GM12878 (cell line): ENCODE data around the gene ZSCAN32.

Experiments used
- EP300 ChIP-seq, 2 experiments: fragments of 150-350 bp in 1 of 2; IDR thresholded peaks; 2 replicates each; pipeline ENCODE4 v1.6.1; 2011 to 2012; ENCODE audit warnings: low read depth in 2 of 2, low read length in 2 of 2, borderline replicate concordance in 1 of 2, improper control_type of control experiment in 1 of 2, inconsistent platforms in 1 of 2; ENCODE audit not compliant: control insufficient read depth in 1 of 2
- JUNB ChIP-seq: IDR thresholded peaks from 2 replicates; pipeline ENCODE4 v1.6.1; 2016; ENCODE audit warnings: antibody characterized with exemption, mild to moderate bottlenecking
- RAD21 ChIP-seq: IDR thresholded peaks from 2 replicates; pipeline ENCODE4 v1.6.1; 2011; ENCODE audit warnings: mild to moderate bottlenecking, low read depth, low read length, moderate library complexity; ENCODE audit not compliant: insufficient read depth
- TF ChIP-seq, protein P1 (sequence below): IDR thresholded peaks from 2 replicates; pipeline ENCODE4 v1.6.1; 2011; ENCODE audit warnings: low read depth, mild to moderate bottlenecking, low read length, moderate library complexity, borderline replicate concordance; ENCODE audit errors: extremely low read depth

DNA sequence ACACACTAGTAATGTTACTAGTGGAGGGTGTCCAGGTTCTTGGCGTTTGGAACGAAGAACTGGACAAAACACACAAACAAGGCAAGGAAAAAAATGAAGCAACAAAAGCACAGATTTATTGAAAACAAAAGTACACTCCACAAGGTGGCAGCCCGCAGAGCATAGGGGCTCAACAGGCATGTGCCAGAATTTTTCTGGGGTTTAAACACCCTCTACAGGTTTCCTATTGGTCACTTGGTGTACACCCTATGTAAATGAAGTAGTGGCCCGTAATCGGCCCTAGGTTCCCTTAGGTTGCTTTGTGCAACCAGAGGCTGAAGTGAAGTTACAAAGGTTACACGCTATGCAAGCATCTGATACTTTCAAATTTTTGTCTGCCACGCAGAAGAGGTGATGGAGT, 37.0 kb downstream of the ZSCAN32 start:
- TF ChIP-seq JUNB = no peak
- TF ChIP-seq, protein P1, sequence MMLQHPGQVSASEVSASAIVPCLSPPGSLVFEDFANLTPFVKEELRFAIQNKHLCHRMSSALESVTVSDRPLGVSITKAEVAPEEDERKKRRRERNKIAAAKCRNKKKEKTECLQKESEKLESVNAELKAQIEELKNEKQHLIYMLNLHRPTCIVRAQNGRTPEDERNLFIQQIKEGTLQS = no peak
- no peak for TF ChIP-seq EP300 (IDR thresholded peaks at IDR 0.05; ENCODE audit: borderline replicate concordance in 1 of 2, control insufficient read depth in 1 of 2, low read depth in 2 of 2, low read length in 2 of 2)
- TF ChIP-seq RAD21 = no peak
